ENCODE measurements around the gene CUL1. TPM values are rescaled to one million over a fixed set of nuclear protein-coding genes. Genes with fewer than 3 reads are reported as not detected.
A peak's percentile ranks its signal among the peaks of the same experiment; 100 is the strongest.

Gene CUL1
- total RNA-seq, 1 experiment from 2014 or later, result 72.3 TPM

DNA sequence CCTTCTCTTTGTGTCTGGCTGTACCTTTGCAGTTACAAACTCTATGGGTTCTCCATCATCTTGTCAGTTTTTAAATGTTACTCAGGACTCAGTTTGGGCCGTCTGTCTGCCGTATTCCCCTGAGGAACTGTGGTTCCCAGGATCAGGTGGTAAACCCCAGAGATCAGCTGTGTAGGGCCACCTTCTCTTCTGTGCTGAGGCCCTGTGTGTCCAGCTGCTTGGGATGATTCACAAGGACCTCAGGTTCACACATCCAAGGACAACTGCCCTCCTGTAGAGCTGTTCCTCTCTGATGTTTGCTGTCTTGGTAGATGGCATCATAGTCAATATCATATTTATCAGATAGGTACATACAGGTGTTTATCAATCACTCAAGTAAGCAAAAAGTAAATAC, 24.5 kb downstream of the CUL1 start:
- no peak overlapping the region for H3K4ac ChIP-seq (ENCODE audit: low read depth, low read length)
- H3K4me2 ChIP-seq (ENCODE audit: insufficient read depth, insufficient read length, low read length), result no peak overlapping the region
- no peaks in the 10 kb centered on the region for H4K20me1 ChIP-seq (ENCODE audit: control insufficient read depth, insufficient read depth, insufficient read length)
- H3K9me3 Mint-ChIP-seq, result no peaks in the 10 kb centered on the region; a peak in 1 of 5 replicates
- H3K27me3 ChIP-seq (ENCODE audit: insufficient read depth, low read length), result no peaks in the 10 kb centered on the region
- H3K27ac Mint-ChIP-seq, result peak overlapping the region in 2 of 3 experiments; percentile 70 to 87; a peak in 2 of 7 replicates
- no peak overlapping the region for H3K14ac ChIP-seq (ENCODE audit: insufficient read depth, low read length)
- no peaks in the 10 kb centered on the region for H3K27me3 Mint-ChIP-seq (ENCODE audit: low read depth)
- no peak overlapping the region for H4K5ac ChIP-seq (ENCODE audit: insufficient read length, low read depth, low read length)
- H3K9ac ChIP-seq (ENCODE audit: extremely low read depth, insufficient read length, low read length), result no peak overlapping the region
- no peak overlapping the region for H3K56ac ChIP-seq (ENCODE audit: insufficient read length, low read depth, low read length)
- H3K4me3 Mint-ChIP-seq, result no peak overlapping the region
- DNase-seq, result no peak
- H3K23ac ChIP-seq (ENCODE audit: insufficient read length, low read depth, low read length), result no peak overlapping the region
- no peaks in the 10 kb centered on the region for H3K4me1 ChIP-seq (ENCODE audit: insufficient read depth, low read length)
- peaks cover 36 to 45% of the 10 kb centered on the region in 2 experiments for H3K4me1 Mint-ChIP-seq
- no peak overlapping the region for H4K8ac ChIP-seq (replicated peaks; ENCODE audit: insufficient read length, low read depth, low read length)
- H3K9me3 ChIP-seq (ENCODE audit: control insufficient read depth, low read depth, low read length), result no peaks in the 10 kb centered on the region
- H4K91ac ChIP-seq (ENCODE audit: insufficient read length, low read depth, low read length), result no peak overlapping the region
- TF ChIP-seq, protein P1, sequence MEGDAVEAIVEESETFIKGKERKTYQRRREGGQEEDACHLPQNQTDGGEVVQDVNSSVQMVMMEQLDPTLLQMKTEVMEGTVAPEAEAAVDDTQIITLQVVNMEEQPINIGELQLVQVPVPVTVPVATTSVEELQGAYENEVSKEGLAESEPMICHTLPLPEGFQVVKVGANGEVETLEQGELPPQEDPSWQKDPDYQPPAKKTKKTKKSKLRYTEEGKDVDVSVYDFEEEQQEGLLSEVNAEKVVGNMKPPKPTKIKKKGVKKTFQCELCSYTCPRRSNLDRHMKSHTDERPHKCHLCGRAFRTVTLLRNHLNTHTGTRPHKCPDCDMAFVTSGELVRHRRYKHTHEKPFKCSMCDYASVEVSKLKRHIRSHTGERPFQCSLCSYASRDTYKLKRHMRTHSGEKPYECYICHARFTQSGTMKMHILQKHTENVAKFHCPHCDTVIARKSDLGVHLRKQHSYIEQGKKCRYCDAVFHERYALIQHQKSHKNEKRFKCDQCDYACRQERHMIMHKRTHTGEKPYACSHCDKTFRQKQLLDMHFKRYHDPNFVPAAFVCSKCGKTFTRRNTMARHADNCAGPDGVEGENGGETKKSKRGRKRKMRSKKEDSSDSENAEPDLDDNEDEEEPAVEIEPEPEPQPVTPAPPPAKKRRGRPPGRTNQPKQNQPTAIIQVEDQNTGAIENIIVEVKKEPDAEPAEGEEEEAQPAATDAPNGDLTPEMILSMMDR (conservative IDR thresholded peaks at IDR 0.05), result no peak
- no peak overlapping the region for H2BK20ac ChIP-seq (ENCODE audit: low read depth, low read length, poor library complexity, severe bottlenecking)
- H2BK5ac ChIP-seq (ENCODE audit: insufficient read length, low read length), result no peak overlapping the region
- no peak overlapping the region for H2BK15ac ChIP-seq (ENCODE audit: low read depth, low read length)
- H2AFZ ChIP-seq (ENCODE audit: low read length), result no peak overlapping the region
- WGBS (ENCODE audit: extremely low coverage, insufficient read length, low lambda C conversion rate), result no CpG with 5 or more reads among the region's 2 CpGs
- H2BK12ac ChIP-seq (ENCODE audit: insufficient read length, low read depth, low read length), result no peak overlapping the region
- no peak overlapping the region for H2BK120ac ChIP-seq (ENCODE audit: low read depth, low read length, poor library complexity, severe bottlenecking)
- no peak overlapping the region for H3T11ph ChIP-seq (ENCODE audit: low read length)
- peaks cover 0 to 7% (median 6%) of the 10 kb centered on the region in 3 experiments; a peak in 3 of 7 replicates for H3K36me3 Mint-ChIP-seq (ENCODE audit: insufficient read depth in 1 of 3, low read depth in 3 of 3)
- peaks cover 8% of the 10 kb centered on the region for H3K79me1 ChIP-seq (ENCODE audit: insufficient read depth, low read depth, low read length, poor library complexity, severe bottlenecking)
- H2AK5ac ChIP-seq (ENCODE audit: insufficient read length, low read length), result no peak overlapping the region
- H3K27ac ChIP-seq (ENCODE audit: insufficient read length, low read depth, low read length), result no peak overlapping the region
- H3K18ac ChIP-seq (ENCODE audit: insufficient read length, low read depth, low read length), result no peak overlapping the region
- H3K23me2 ChIP-seq (ENCODE audit: insufficient read length, low read depth, low read length, poor library complexity, severe bottlenecking), result no peaks in the 10 kb centered on the region
- H3K79me2 ChIP-seq (ENCODE audit: insufficient read depth, low read length), result peaks cover 62% of the 10 kb centered on the region; the same call in 1 of the 2 replicates
